22Rv1 (cell line): ENCODE data around the gene UFSP1.

Experiments
- H3K27ac ChIP-seq: fragments of 450-650 bp; 2 replicates; pipeline ENCODE4 v1.5.1; 2017
- ZFX ChIP-seq: fragments of 450-650 bp; IDR thresholded peaks from 2 replicates; pipeline ENCODE4 v1.6.1; 2017; ENCODE audit warnings: antibody characterized with exemption, borderline replicate concordance
- TF ChIP-seq, protein P1 (sequence below): fragments of 450-650 bp; IDR thresholded peaks from 2 replicates; pipeline ENCODE4 v1.5.1; 2017; ENCODE audit warnings: mild to moderate bottlenecking

Gene UFSP1

DNA sequence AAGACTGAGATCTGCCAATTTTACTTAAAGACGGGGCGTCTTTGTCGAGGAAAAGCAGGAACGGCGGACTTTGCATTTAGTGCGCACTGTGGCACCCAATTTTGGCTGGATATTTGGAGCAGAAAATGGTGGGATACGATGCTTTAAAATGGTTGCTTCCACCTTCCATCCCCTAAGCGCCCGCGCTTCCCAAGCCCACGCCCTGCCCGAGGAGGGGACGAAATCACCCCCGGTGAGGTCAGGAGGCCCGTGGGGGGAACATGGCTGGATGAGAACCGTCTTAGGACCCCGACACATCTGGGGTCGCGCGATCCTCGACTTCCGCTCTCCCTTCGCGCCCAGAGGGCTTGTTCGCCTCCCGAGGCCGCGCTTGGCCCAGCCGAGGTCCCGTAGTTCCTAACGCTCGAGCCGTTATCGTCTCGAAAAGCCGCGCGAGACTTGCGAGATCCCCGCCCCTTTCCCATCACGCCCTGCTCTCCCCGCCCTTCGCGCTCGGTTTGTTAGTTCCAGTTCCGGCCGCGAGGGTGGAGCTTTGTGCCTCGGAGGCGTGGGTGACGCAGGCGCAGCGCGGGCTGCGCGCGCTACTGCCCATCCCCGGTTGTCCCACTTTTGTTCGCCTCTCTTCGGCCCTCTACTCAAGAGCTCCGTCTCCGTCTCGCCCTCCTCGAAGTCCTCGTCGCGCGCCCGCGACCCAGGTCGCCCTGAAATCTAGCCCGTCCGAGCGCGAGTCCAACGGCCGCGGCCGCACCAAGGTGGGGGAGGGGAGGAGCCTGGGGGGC is 14.7 kb downstream of the UFSP1 start, which contains the start of gene SRRT:
Gene SRRT, plus strand, starts transcription at position 527 of the 779 bp plus-strand sequence. CDS start 488 bp downstream, outside the sequence.
- H3K27ac ChIP-seq: peak within 1 kb of the TSS; percentile 94
- TF ChIP-seq, protein P1, sequence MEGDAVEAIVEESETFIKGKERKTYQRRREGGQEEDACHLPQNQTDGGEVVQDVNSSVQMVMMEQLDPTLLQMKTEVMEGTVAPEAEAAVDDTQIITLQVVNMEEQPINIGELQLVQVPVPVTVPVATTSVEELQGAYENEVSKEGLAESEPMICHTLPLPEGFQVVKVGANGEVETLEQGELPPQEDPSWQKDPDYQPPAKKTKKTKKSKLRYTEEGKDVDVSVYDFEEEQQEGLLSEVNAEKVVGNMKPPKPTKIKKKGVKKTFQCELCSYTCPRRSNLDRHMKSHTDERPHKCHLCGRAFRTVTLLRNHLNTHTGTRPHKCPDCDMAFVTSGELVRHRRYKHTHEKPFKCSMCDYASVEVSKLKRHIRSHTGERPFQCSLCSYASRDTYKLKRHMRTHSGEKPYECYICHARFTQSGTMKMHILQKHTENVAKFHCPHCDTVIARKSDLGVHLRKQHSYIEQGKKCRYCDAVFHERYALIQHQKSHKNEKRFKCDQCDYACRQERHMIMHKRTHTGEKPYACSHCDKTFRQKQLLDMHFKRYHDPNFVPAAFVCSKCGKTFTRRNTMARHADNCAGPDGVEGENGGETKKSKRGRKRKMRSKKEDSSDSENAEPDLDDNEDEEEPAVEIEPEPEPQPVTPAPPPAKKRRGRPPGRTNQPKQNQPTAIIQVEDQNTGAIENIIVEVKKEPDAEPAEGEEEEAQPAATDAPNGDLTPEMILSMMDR: no peak; the same call in 1 of the 2 replicates
- TF ChIP-seq ZFX: no peak

DNA sequence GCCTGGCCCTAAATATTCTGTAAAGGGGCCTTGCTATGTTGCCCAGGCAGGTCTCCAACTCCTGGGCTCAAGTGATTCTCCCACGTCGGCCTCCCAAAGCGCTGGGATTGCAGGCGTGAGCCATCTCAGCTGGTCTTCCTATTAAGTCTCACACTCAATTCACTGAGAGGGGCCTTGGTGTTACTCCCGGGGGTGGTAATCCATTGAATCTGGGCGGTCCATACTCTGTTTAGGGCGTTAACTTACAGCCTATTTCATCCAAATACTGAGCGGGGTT is 15.3 kb downstream of the UFSP1 start:
- peak overlapping the region; percentile 94 for H3K27ac ChIP-seq
- no peak for TF ChIP-seq ZFX
- TF ChIP-seq, protein P1: no peak

DNA sequence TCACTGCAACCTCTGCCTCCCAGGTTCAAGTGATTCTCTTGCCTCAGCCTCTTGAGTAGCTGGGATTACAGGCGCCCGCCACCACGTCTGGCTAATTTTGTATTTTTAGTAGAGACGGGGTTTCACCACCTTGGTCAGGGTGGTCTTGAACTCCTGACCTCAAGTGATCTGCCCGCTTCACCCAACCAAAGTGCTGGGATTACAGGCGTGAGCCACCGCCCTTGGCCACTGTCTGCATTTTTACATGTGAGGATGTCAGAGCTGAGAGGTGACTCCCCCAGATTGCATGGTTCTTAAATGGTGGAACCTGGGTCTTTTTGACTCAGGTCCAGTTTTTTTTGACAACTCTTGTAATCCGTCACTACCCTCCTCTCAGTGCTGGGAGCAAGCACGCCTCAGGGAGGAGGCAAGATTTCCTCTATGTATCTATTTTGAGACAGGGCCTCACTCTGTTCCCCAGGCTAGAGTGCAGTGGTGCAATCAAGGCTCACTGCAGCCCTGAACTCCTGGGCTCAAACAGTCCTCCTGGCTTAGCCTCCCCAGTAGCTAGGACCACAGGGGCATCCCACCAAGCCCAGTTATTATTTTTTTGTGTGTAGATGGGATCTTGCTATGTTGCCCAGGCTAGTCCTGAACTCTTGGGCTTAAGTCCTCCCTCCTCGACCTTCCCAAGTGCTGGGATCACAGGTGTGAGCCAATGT is 15.8 kb downstream of the UFSP1 start:
- no peak for TF ChIP-seq ZFX
- TF ChIP-seq, protein P1: no peak
- peak overlapping the region; percentile 94 for H3K27ac ChIP-seq

DNA sequence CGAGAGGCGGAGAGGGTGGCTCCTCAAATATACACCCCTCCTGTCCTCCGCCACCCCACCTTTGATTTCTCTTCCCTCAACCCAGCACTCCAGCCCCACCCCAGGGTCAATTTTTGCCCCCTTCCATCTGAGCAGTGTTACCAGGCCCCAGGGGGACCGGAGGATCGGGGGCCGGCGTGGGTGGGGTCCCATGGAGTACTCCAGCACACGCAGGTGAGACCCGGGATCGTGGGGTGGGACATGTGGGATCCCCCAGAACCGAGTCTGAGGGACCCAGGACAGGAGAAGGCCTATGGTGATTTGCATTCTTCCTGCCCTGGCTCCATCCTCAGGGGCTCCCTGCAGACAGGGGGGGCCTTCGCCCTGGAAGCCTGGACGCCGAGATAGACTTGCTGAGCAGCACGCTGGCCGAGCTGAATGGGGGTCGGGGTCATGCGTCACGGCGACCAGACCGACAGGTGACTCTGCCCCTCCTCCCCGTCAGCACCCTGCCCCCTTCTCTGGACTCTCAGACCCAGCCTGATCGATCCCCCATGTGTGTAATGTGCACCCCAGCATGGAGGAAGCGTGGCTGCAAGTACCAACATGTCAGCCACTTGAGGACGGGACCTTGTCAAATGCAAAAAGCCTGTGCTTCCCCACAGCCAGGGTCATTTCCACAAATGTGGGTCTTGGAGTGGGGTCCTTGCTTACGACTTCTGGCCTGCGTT is 21.6 kb downstream of the UFSP1 start:
- no peak for TF ChIP-seq ZFX
- TF ChIP-seq, protein P1: no peak
- peak overlapping the region; percentile 84 for H3K27ac ChIP-seq

DNA sequence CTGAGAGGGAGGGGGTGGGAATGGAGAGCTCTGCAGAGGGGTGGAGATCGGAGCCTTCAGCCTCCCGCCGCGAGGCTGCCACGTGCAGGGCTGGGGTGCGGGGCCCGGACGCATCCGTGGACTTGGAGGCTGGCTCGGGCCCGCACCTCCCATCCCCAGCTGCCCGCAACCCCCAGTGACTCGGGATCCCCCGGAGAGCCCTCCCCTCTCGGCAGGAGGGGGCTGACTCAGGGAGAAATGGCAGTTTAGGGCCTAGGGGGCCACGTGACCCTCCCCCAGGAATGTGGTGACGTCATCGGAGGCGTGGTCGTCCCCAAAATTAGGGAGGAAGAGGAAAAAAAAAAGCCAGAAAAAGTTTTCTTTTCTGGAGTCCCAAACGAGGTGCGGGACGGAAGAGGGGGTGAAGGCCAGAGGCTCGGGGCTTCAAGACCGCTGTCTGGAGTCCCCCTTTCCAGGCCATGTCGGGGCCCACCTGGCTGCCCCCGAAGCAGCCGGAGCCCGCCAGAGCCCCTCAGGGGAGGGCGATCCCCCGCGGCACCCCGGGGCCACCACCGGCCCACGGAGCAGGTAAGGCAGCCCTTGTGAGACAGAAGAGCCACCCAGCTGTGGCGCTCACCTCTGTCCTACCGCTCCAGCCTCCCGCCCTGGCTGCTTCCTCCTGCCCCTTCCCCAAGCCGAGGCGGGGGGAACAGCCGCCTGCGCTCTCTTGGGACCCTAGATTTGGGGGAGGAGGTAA is 22.3 kb downstream of the UFSP1 start, which contains the start of gene TRIP6:
Gene TRIP6, plus strand, starts transcription at position 348 of the 736 bp plus-strand sequence. Its CDS starts 111 bp downstream, at position 459.
- H3K27ac ChIP-seq: peak within 1 kb of the TSS; percentile 84
- TF ChIP-seq ZFX: no peak
- TF ChIP-seq, protein P1: no peak

DNA sequence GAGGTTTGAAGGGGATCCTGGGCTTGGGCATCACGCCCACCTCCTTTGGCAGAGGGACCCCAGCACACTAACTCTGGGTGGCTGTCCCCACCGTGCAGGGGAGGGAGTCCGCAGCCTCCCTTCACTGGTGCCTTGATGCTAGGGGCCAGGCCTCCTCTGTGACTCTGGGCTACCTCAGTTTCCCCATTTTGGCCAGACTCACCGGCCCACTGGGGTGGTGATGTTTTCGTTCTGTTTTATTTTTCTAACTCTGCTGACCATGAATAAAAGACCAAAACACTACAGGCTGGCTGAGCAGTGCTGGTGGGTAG is 22.8 kb downstream of the UFSP1 start:
- H3K27ac ChIP-seq: peak overlapping the region; percentile 84
- TF ChIP-seq, protein P1: no peak
- TF ChIP-seq ZFX: no peak
